ENCODE results near the gene KDM6B.
"Not testable (repeated sequence)": the region's sequence is repeated elsewhere in the genome, so short reads cannot be mapped to it uniquely, and the experiment has no call there.

KDM6B gene

GRCh38 chr17:7862692-7863437 lies 28.8 kb downstream of the KDM6B start:
- no peak overlapping the region for H3K4me3 ChIP-seq (ENCODE audit: control insufficient read depth, low read depth, low read length)
- DNase-seq (ENCODE audit: low read depth) = peak; percentile 66
- TF ChIP-seq, protein P1, sequence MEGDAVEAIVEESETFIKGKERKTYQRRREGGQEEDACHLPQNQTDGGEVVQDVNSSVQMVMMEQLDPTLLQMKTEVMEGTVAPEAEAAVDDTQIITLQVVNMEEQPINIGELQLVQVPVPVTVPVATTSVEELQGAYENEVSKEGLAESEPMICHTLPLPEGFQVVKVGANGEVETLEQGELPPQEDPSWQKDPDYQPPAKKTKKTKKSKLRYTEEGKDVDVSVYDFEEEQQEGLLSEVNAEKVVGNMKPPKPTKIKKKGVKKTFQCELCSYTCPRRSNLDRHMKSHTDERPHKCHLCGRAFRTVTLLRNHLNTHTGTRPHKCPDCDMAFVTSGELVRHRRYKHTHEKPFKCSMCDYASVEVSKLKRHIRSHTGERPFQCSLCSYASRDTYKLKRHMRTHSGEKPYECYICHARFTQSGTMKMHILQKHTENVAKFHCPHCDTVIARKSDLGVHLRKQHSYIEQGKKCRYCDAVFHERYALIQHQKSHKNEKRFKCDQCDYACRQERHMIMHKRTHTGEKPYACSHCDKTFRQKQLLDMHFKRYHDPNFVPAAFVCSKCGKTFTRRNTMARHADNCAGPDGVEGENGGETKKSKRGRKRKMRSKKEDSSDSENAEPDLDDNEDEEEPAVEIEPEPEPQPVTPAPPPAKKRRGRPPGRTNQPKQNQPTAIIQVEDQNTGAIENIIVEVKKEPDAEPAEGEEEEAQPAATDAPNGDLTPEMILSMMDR (conservative IDR thresholded peaks at IDR 0.05; ENCODE audit: control insufficient read depth, insufficient read depth, low read depth, low read length) = peak; percentile 69

DNA sequence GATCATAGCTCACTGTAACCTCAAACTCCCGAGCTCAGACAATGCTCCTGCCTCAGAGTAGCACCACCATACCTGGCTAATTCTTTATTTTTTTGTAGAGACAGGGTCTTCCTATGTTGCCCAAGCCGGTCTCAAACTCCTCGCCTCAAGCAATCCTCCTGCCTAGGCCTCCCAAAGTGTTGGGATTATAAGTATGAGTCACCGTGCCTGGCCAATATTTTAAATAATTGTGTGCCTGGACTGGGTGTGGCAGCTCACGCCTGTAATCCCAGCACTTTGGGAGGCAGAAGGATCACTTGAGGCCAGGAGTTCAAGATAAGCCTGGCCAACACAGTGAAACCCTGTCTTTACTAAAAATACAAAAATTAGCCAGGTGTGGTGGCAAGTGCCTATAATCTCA lies 30.4 kb downstream of the KDM6B start:
- not testable (repeated sequence) for DNase-seq (ENCODE audit: low read depth); H3K4me3 ChIP-seq (ENCODE audit: control insufficient read depth, low read depth, low read length)

GRCh38 chr17:7864995-7865650 lies 31.1 kb downstream of the KDM6B start:
- peak; percentile 48 for DNase-seq (ENCODE audit: low read depth)
- H3K4me3 ChIP-seq (ENCODE audit: control insufficient read depth, low read depth, low read length) = no peak overlapping the region
- TF ChIP-seq, protein P1 (conservative IDR thresholded peaks at IDR 0.05; ENCODE audit: control insufficient read depth, insufficient read depth, low read depth, low read length) = no peak

DNA sequence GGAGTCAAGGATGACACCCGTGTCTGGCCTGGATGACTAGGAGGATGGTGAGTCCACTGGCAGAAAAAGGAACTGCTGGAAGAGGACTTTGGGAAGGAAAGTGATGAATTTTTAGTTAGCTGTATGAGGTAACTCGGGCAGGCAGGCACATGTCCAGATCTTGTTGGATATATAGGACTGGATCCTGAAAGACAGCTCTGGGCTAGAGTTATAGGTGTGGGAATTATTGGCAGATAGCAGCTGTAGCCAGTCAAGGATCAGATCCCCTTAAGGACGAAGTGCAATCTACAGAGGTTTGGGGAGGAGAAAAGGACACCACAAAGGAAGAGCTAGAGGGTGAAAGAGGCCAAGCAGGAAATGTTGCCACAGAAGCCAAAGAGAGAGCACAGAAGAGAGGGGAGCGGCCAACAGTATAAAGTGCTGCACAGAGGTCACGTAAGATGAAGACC lies 33.9 kb downstream of the KDM6B start:
- DNase-seq (ENCODE audit: low read depth) = no peak
- no peak overlapping the region for H3K4me3 ChIP-seq (ENCODE audit: control insufficient read depth, low read depth, low read length)
- TF ChIP-seq, protein P1 (conservative IDR thresholded peaks at IDR 0.05; ENCODE audit: control insufficient read depth, insufficient read depth, low read depth, low read length) = no peak

DNA sequence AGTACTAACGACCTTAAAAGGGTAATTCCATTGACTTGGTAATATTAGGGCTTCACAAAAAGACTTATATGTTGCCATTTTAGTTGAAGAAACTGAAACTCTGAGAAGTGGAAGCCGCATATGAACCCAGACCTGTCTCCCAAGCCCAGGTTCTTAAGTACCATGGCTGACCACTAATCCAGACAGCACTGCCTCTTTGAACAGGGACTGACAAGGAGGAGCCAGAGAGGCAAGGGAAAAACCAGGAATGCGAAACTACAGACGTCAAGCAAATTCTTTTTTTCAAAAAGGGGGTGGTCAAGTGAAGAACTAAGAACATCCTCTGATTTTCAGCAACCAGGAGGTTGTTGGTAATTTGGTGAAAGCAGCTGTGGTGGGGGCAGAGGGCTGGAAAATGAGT lies 39.0 kb downstream of the KDM6B start:
- DNase-seq (ENCODE audit: low read depth) = no peak
- H3K4me3 ChIP-seq (ENCODE audit: control insufficient read depth, low read depth, low read length) = no peak overlapping the region
- TF ChIP-seq, protein P1 (conservative IDR thresholded peaks at IDR 0.05; ENCODE audit: control insufficient read depth, insufficient read depth, low read depth, low read length) = no peak

DNA sequence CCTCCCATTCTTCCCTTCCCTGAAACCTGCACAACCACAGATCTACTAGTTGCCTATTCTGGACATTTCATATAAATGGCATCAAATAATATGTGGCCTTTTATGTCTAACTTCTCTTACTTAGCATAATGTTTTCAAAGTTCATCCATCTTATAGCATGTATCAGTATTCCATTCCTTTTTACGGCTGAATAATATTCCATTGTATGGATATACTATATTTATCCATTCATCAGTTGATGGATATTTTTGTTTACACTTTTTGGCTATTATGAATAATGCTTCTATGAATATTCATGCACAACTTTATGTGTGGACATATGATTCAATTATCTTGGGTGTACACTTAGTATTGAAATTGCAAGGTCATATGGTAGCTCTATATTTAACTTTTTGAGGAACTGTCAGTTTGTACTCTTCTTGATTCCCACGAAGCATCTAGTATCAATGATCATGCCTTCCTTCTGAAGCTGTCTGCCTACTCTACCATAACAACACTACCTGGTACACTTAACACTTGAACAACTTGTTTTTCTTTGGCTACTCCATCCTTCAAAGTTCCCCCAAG lies 41.9 kb downstream of the KDM6B start:
- TF ChIP-seq, protein P1 (conservative IDR thresholded peaks at IDR 0.05; ENCODE audit: control insufficient read depth, insufficient read depth, low read depth, low read length) = no peak
- H3K4me3 ChIP-seq (ENCODE audit: control insufficient read depth, low read depth, low read length) = no peak overlapping the region
- no peak for DNase-seq (ENCODE audit: low read depth)

DNA sequence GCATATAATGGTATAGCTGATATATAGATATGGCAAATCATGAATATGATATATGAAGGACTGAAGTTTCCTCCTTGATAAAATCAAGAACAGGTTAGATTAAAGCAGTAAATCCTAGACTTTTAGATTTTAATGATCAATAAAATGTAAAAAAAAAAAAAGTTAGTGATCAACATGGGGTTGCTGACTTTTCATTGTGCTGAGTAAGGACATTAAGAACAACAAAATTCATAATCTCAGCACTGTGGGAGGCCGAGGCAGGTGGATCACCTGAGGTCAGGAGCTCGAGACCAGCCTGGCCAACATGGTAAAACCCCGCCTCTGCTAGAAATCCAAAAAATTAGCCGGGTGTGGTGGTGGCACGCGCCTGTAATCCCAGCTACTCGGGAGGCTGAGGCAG lies 44.2 kb downstream of the KDM6B start:
- no peak overlapping the region for H3K4me3 ChIP-seq (ENCODE audit: control insufficient read depth, low read depth, low read length)
- TF ChIP-seq, protein P1 (conservative IDR thresholded peaks at IDR 0.05; ENCODE audit: control insufficient read depth, insufficient read depth, low read depth, low read length) = no peak
- DNase-seq (ENCODE audit: low read depth) = no peak

Data from fibroblast of mammary gland (primary cell).